Large intestine (tissue), 3 donors: ENCODE data around the gene ZKSCAN5. TPM values are rescaled to one million over a fixed set of nuclear protein-coding genes. Genes with fewer than 3 reads are reported as not detected.
A peak's percentile ranks its signal among the peaks of the same experiment; 100 is the strongest.
"Not testable (repeated sequence)": the region's sequence is repeated elsewhere in the genome, so short reads cannot be mapped to it uniquely, and the experiment has no call there.

Experiments used
- DNase-seq, 2 donors: peaks; one replicate each; pipeline versions ENCODE4 v3.0.0 to v3.0.0-alpha.2; 2013
- H3K27ac ChIP-seq: one replicate; pipeline ENCODE4 v1.5.1; 2013; ENCODE audit warnings: low read length
- H3K27me3 ChIP-seq: 2 replicates; pipeline ENCODE4 v1.6.1; 2013; ENCODE audit warnings: low read length; ENCODE audit not compliant: control insufficient read depth, insufficient read depth
- H3K36me3 ChIP-seq: 2 replicates; pipeline ENCODE4 v1.6.1; 2013; ENCODE audit warnings: low read length; ENCODE audit not compliant: control insufficient read depth, insufficient read depth
- H3K4me1 ChIP-seq: one replicate; pipeline ENCODE4 v1.6.1; 2013; ENCODE audit warnings: low read length; ENCODE audit not compliant: control insufficient read depth, insufficient read depth
- H3K4me3 ChIP-seq: one replicate; pipeline ENCODE4 v1.5.1; 2013; ENCODE audit warnings: low read length
- H3K9me3 ChIP-seq: one replicate; pipeline ENCODE4 v1.6.1; 2013; ENCODE audit warnings: mild to moderate bottlenecking, low read depth, low read length, moderate library complexity; ENCODE audit not compliant: control insufficient read depth
- WGBS: methylation state at CpG from one replicate; pipeline ENCODE4 v1.1.5; 2013; ENCODE audit warnings: low lambda C conversion rate; ENCODE audit not compliant: insufficient coverage; 5-methylcytosine and 5-hydroxymethylcytosine counted together
- polyA plus RNA-seq: library from polyadenylated mRNA; unstranded; fragments of 120-200 nt; gene quantifications from one replicate; pipeline ENCODE4 v1.2.1, GENCODE V29; 2013

The ZKSCAN5 gene
- polyA plus RNA-seq, 1 donor, result 8.6 TPM

GRCh38 chr7:99497766-99498545 is 6.5 kb upstream of the ZKSCAN5 start:
- no peak for DNase-seq
- Histone ChIP-seq H3K4me3 (peak overlapping the region; percentile 69), H3K27ac (no peak overlapping the region), H3K36me3 (peaks cover 35% of the 10 kb centered on the region), H3K4me1 (peaks cover 5% of the 10 kb centered on the region), H3K9me3 (peaks cover 22% of the 10 kb centered on the region), H3K27me3 (no peaks in the 10 kb centered on the region)
- 76% methylated on average over 3 of the region's 6 CpGs for WGBS

- peaks cover 29% of the 10 kb centered on the region for H3K36me3 ChIP-seq
- no CpG with 5 or more reads among the region's 11 CpGs for WGBS
- H3K27ac ChIP-seq, result peak overlapping the region; percentile 94
Observed at GRCh38 chr7:99498546-99498944, 5.9 kb upstream of the ZKSCAN5 start.

GRCh38 chr7:99499371-99499720 is 5.1 kb upstream of the ZKSCAN5 start:
- peak; percentile 20 to 60 for DNase-seq
- Histone ChIP-seq H3K4me3 (peak overlapping the region; percentile 69), H3K36me3 (peaks cover 21% of the 10 kb centered on the region), H3K9me3 (peaks cover 9% of the 10 kb centered on the region), H3K4me1 (peaks cover 5% of the 10 kb centered on the region), H3K27ac (peak overlapping the region; percentile 94), H3K27me3 (no peaks in the 10 kb centered on the region)
- 0% methylated on average over 1 of the region's 14 CpGs for WGBS

More at GRCh38 chr7:99498546-99498944, 5.9 kb upstream of the ZKSCAN5 start:
- peaks cover 17% of the 10 kb centered on the region for H3K9me3 ChIP-seq
- DNase-seq, result no peak
- no peaks in the 10 kb centered on the region for H3K27me3 ChIP-seq
- peaks cover 5% of the 10 kb centered on the region for H3K4me1 ChIP-seq
- peak overlapping the region; percentile 69 for H3K4me3 ChIP-seq

- peaks cover 5% of the 10 kb centered on the region for H3K4me1 ChIP-seq
- no peaks in the 10 kb centered on the region for H3K27me3 ChIP-seq
- peak within 1 kb of the TSS; percentile 69 for H3K4me3 ChIP-seq
- peaks cover 6% of the 10 kb centered on the region for H3K9me3 ChIP-seq
- peak; percentile 90 to 95 for DNase-seq
- WGBS, result 0% methylated on average over 3 of the region's 68 CpGs
- H3K36me3 ChIP-seq, result peaks cover 16% of the 10 kb centered on the region
- H3K27ac ChIP-seq, result peak within 1 kb of the TSS; percentile 94
Observed at GRCh38 chr7:99499721-99500636, 4.5 kb upstream of the ZKSCAN5 start, which contains the start of gene ZNF394. Gene ZNF394 (minus strand): TSS chr7:99500281. CDS start chr7:99500093, 188 bp downstream.

DNA sequence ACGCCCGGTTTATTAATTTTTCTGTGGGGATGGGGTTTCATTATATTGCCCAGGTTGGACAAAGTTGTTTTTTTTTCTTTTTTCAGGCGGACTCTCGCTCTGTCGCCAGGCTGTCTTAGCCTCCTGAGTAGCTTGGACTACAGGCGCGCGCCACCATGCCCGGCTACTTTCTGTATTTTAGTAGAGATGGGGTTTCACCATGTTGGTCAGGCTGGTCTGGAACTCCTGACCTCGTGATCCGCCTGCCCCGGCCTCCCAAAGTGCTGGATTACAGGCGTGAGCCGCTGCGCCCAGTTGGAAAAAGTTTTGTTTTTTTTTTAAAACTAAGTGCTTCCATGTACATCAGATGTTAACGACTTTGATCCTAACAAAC is 3.8 kb upstream of the ZKSCAN5 start:
- peak overlapping the region; percentile 69 for H3K4me3 ChIP-seq
- WGBS, result 13% methylated on average over 1 of the region's 16 CpGs
- DNase-seq, result no peak
- H3K4me1 ChIP-seq, result peaks cover 5% of the 10 kb centered on the region
- H3K27me3 ChIP-seq, result no peaks in the 10 kb centered on the region
- H3K27ac ChIP-seq, result peak overlapping the region; percentile 94
- H3K36me3 ChIP-seq, result peaks cover 13% of the 10 kb centered on the region
- peaks cover 4% of the 10 kb centered on the region for H3K9me3 ChIP-seq

DNA sequence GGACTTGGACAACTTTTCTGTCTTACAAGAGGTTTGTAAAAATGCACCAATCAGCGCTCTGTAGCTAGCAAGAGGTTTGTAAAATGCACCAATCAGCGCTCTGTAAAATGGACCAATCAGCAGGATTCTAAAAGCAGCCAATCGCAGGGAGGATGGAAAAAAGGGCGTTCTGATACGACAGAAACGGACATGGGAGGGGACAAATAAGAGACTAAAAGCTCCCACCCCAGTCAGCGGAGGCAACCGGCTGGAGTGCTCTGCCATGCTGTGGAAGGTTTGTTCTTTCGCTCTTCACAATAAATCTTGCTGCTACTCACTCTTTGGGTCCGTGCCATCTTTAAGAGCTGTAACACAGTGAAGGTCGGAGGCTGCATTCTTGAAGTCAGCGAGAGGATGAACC is 3.2 kb upstream of the ZKSCAN5 start:
- not testable (repeated sequence) for H3K27ac ChIP-seq, H3K9me3 ChIP-seq, H3K4me3 ChIP-seq, H3K27me3 ChIP-seq, DNase-seq
- H3K36me3 ChIP-seq, result peaks cover 11% of the 10 kb centered on the region
- H3K4me1 ChIP-seq, result peaks cover 11% of the 10 kb centered on the region
- WGBS, result 100% methylated on average over 2 of the region's 12 CpGs

DNA sequence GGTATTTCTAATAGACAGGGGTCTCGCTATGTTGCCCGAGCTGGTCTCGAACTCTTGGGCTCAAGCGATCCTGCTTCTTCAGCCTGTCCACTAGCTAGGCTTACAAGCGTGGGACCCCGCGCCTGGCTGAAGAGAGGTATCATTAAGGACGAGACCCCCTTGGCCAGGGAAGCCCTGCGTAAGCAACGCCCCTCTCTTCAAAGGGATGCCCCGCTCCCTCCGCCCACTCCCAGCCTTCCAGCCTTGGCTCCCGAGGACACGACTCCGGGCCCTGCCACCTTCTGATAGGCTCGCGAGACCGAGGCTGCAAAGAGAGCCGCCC is 220 bp upstream of the ZKSCAN5 start:
- DNase-seq, result no peak
- Histone ChIP-seq H3K27me3 (no peaks in the 10 kb centered on the region), H3K4me1 (peaks cover 13% of the 10 kb centered on the region), H3K27ac (peak overlapping the region; percentile 84), H3K9me3 (no peaks in the 10 kb centered on the region), H3K36me3 (no peaks in the 10 kb centered on the region), H3K4me3 (peak overlapping the region; percentile 82)
- no CpG with 5 or more reads among the region's 19 CpGs for WGBS

GRCh38 chr7:99505324-99505662 is 831 bp downstream of the ZKSCAN5 start:
- Histone ChIP-seq H3K27me3 (no peaks in the 10 kb centered on the region), H3K4me3 (peak overlapping the region; percentile 82), H3K9me3 (no peaks in the 10 kb centered on the region), H3K27ac (peak overlapping the region; percentile 84), H3K36me3 (no peaks in the 10 kb centered on the region), H3K4me1 (peaks cover 13% of the 10 kb centered on the region)
- WGBS, result no CpG with 5 or more reads among the region's 11 CpGs
- no peak for DNase-seq

DNA sequence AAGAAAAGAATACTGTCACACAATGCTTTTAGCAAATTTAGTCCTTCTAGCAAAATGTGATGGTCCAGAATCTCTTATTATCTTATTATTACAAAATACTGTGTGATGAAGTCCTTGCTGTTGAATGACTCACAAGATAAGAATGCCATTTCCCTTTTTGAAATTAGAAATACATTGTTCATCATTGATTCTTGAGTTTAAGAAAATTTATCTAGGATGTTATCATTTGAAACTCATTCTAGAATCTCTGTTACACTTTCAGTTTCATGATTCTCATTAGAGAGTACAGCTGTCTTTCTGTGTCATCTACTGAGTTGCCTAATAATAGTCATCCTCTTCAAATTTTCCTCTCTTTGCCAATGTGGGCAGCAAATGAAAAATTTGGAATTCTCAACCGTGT is 9.6 kb downstream of the ZKSCAN5 start:
- H3K27me3 ChIP-seq, result no peaks in the 10 kb centered on the region
- DNase-seq, result no peak
- H3K9me3 ChIP-seq, result no peaks in the 10 kb centered on the region
- 100% methylated on average over 1 of the region's 1 CpG for WGBS
- H3K4me3 ChIP-seq, result no peak overlapping the region
- no peak overlapping the region for H3K27ac ChIP-seq
- no peaks in the 10 kb centered on the region for H3K4me1 ChIP-seq
- peaks cover 25% of the 10 kb centered on the region for H3K36me3 ChIP-seq

DNA sequence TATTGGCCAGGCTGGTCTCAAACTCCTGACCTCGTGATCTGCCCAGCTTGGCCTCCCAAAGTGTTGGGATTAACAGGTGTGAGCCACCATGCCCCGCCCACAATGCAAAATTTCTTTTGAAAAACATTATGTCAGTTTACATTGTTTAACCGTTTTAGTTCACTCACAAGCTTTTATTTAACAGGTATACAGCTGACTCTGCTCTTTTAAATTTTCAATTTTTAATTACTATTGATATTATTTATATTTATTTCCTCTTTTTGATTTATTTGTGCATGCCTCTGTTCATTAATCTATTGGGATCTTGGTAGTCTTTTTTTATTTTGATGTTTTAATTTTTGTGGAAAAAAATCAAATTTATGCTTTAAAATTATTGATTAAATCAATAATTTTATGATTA is 16.9 kb downstream of the ZKSCAN5 start:
- 100% methylated on average over 1 of the region's 3 CpGs for WGBS
- Histone ChIP-seq H3K4me3 (no peak overlapping the region), H3K9me3 (no peaks in the 10 kb centered on the region), H3K4me1 (no peaks in the 10 kb centered on the region), H3K27ac (no peak overlapping the region), H3K36me3 (peaks cover 38% of the 10 kb centered on the region), H3K27me3 (no peaks in the 10 kb centered on the region)
- no peak for DNase-seq
